Neural progenitor cell (in vitro differentiated cells): Measurements from ENCODE around the gene PDHB.

Source experiments
- CTCF ChIP-seq: fragments of 200-600 bp; sonication (generic); IDR thresholded peaks from 2 replicates; pipeline ENCODE4 v1.5.1; 2017; ENCODE audit warnings: antibody characterized with exemption, mild to moderate bottlenecking
- EZH2 ChIP-seq: fragments of 200-600 bp; sonication (generic); IDR thresholded peaks from 2 replicates; pipeline ENCODE4 v1.6.1; 2017; ENCODE audit warnings: antibody characterized with exemption, mild to moderate bottlenecking, moderate library complexity

GRCh38 chr3:58425782-58426181, 7.8 kb downstream of the PDHB start:
- no peak for TF ChIP-seq EZH2
- TF ChIP-seq CTCF: no peak
